Measurements from ENCODE around the gene RAB31.
A peak's percentile ranks its signal among the peaks of the same experiment; 100 is the strongest.
"Not testable (repeated sequence)": the region's sequence is repeated elsewhere in the genome, so short reads cannot be mapped to it uniquely, and the experiment has no call there.

Gene RAB31

DNA sequence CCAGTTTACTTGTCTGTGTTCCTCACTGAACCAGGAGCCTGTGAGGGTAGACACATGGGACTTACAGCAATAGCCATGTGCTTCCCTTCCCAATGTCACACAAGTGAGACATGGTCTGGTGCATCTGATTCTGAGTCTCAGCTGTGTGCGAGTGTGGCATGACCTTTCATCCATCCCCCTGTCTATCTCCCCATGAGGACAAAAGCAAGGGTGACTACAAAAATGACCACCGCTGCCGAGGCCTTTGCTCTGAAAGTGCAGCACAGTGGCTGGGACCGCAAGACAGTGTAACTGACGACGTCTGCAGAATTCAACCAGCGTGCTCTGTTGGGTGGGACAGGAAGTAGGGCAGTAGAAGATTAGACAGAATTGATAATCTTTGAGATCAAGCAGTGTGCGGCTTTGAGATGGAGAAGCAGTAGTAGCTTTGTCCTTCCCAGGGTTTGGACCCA is 50.5 kb downstream of the RAB31 start:
- no peak for DNase-seq (ENCODE audit: low read depth)

DNA sequence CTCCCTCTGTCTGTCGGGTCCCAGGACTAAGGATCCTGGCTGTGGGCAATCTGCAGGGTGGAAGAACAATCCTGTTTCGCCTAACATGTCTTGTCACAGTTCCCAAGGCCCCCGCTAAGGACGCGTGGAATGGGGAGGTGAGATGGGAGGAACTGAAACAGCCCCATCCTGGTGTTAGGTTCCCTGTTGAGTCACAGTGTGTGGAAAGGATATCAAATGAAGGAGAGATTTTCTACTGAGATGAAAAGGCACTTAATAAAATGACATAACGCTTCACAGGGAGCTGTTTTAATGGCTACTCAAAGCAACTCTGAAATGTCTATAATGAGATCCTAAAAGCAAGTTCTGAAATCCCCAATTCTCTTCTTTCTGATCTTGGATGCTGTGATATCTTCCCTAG is 52.5 kb downstream of the RAB31 start:
- no peak for DNase-seq (ENCODE audit: low read depth)

DNA sequence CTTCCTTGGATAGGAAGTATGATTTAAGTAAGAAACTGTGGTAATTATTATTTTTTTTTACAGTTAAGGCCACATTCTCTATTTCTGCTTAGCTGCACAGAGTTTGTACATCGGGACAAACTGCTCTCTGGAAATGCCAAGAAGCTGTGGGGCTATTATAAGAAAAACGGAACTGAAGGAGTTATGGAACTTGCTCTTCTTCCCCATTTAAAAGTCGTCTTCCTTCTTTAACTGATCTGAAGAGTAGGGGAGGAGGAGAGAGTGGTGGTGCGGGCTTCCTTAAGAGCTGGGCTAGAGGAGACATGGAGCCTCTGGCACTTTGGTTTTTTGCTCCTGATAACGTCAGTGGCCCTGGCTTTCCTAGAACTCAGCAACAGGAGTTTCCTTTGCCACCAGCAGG is 54.4 kb downstream of the RAB31 start:
- DNase-seq (ENCODE audit: low read depth) = no peak

DNA sequence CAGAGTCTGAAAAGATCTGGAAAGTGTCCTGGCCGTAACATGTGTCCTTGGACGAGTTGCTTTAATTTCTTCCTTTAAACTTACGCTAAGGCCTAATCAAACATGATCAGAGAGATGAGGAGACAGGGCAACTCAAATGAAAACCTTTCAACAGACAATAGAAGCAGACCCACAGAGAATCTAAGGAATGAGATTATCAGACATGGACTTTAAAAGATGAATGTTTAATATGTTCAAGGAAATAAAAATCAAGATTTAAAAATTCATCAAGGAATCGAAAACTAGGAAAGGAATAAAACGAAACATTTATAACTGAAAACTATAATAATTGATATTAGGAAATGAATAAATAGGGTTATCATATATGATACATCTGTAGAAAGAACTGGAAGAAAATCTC is 55.1 kb downstream of the RAB31 start:
- no peak for DNase-seq (ENCODE audit: low read depth)

DNA sequence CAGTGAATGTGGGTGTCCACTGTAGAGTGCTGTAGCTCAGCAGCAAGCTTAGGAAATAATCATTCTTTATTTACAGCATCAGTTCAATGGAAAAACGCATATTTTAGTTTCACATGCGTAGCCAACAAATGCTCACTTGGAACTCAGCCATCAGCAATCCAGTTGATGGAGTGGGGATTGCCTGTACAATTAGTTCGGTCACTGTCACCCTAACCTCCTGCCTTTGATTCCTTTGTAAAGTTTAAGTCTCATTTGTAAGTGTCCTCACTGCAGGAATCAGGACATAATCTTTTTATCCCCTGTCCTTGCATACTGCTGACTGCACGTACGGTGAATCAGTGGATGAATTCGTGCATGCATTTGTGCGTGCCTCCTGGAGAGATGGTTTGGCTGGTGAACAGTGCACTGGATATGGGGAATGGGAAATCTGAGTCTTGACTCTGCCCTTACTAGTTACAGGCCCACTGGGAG is 55.9 kb downstream of the RAB31 start:
- DNase-seq (ENCODE audit: low read depth) = no peak

DNA sequence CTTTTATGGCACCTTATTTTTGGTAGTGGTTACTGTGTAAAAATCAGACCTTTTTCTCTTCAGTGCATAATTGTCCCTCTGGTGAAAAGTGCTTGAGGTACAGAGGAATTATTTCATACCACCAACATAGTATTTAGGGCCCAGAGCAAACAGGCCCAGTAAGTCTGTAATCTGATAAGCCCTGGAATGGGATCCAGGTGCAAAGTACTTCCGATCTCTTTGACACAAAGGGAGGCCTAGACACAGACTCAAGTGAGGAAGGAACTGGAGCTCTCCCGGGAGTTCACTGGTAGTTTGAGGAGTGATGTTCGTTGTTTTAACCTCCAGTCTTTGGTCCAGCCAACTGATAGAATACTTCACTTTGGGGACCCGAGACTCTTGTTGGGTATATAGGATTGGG is 57.4 kb downstream of the RAB31 start:
- DNase-seq (ENCODE audit: low read depth) = no peak

DNA sequence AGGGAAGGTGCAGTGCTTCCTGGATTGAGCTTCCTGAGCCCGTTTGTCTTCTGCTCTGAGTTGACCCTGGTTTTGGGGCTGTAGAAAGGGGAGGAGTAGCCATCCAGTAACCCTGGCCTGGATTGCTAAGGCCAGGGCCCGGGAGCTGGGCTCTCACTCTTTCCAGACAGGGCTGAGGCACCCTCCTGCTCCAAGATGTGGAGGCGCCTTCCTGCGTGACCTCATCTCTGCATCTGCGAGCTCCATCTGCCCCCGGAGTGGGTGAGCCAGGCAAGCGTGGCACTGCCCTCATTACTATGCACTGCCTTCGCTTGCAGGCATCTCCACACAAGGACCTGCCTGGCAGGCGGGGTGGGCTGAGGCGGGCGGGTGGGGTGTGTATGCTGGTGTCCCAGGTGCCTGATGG is 58.0 kb downstream of the RAB31 start:
- no peak for DNase-seq (ENCODE audit: low read depth)

DNA sequence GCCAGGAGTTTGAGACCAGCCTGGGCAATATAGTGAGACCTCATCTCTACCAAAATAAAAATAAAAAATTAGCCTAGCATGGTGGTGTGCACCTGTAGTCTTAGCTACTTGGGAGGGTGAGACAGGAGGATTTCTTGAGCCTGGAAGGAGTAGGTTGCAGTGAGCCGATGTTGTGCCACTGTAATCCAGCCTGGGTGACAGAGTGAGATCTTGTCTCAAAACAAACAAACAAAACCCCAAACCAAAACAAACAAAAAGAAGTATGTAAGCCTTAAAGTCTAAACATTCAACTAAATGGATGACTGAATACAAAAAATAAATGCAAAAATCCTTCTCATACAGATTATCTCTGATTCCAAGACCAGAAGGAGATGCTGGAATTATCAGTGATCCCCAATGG is 58.6 kb downstream of the RAB31 start:
- DNase-seq (ENCODE audit: low read depth) = no peak

DNA sequence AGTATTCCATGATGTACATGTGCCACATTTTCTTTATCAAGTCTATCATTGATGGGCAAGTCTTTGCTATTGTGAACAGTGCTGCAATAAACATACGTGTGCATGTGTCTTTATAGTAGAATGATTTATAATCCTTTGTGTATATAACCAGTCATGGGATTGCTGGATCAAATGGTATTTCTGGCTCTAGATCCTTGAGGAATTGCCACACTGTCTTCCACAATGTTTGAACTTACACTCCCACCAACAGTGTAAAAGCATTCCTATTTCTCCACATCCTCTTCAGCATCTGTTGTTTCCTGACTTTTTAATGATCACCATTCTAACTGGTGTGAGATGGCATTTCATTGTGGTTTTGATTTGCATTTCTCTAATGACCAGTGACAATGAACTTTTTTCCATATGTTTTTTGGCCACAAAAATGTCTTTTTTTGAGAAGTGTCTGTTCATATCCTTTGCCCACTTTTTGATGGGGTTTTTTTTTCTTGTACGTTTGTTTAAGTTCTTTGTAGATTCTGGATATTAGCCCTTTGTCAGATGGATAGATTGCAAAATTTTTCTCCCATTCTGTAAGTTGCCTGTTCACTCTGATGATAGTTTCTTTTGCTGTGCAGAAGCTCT is 60.1 kb downstream of the RAB31 start:
- not testable (repeated sequence) for DNase-seq (ENCODE audit: low read depth)

DNA sequence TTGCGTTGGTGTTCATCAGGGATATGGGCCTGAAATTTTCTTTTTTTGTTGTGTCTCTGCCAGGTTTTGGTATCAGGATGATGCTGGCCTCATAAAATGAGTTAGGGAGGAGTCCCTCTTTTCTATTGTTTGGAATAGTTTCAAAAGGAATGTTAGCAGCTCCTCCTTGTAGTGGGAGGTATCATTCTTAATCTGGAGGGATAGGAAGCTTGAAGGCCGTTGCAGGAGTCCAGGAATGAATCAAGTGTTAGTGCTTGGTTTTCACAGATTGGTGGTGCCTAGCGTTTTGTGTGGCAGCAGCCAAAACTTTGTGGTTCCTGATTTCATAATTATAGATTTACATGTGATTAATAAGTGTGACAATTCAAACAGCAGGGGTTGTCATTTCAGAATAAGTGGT is 62.0 kb downstream of the RAB31 start:
- DNase-seq (ENCODE audit: low read depth) = not testable (repeated sequence)

DNA sequence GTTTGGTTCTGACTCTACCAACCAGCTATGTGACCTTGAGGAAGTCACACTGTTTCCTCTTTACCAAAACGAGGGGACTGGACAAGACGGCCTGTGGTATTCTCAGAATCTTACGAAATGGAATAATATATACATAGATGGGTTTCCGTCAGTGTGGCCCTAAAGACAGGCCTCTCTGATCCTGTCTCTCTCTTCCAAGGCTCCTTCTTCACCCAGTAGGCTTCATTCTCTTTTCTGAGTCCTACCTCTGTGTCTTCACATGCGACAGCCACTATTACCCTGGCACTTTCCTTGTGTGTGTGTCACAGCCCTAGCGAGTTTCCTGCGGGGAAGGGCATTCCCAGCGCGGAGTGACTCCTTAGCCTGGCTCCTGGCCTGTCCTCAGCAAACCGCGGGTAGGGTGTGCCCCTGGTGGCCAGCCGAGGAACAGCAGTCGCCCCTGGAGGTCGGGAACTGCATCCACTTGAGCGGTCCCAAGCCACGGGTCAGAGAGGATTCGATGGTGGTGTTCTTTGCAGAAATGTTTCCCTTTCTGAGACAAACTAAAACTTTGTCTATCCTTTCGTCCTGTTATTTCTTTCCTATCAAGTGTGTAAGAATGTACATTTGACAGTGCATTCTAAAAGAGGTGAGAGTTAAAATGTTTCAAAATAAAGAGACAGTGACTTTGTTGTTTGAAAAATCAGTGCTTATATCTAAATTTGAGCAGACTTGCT is 63.3 kb downstream of the RAB31 start:
- no peak for DNase-seq (ENCODE audit: low read depth)

DNA sequence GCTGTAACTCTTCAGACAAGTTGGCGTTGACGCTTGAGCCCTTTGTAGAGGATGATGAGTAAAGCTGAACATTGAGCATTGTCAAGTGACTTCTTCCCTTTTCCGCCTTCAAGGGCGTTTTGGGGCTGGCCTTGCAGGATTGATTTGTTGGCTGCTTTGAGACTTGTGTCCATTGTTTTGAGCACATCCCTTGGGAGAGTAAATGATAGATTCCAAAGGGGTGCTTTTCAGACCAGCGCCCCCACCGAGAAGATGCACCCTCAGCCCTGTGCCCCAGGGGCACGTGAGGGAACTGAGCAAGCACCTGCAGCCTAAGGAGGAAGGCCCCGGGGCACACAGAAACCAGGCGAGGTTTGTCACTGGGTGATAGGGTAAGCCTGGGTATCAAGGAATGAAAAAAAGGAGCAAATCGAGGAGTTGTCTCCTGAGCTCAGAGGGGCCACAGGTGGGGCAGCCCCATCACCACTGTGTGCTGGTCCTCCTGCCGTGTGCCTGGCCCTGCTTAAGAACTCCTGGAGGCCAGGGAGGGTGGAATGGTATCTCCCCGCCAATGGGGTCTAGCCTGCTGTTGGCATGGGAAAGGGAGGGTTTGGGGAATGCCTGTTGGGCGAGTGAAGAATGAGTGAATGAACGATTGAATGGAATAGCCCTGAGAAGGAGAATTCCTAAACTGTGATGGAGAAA is 64.0 kb downstream of the RAB31 start:
- no peak for DNase-seq (ENCODE audit: low read depth)

DNA sequence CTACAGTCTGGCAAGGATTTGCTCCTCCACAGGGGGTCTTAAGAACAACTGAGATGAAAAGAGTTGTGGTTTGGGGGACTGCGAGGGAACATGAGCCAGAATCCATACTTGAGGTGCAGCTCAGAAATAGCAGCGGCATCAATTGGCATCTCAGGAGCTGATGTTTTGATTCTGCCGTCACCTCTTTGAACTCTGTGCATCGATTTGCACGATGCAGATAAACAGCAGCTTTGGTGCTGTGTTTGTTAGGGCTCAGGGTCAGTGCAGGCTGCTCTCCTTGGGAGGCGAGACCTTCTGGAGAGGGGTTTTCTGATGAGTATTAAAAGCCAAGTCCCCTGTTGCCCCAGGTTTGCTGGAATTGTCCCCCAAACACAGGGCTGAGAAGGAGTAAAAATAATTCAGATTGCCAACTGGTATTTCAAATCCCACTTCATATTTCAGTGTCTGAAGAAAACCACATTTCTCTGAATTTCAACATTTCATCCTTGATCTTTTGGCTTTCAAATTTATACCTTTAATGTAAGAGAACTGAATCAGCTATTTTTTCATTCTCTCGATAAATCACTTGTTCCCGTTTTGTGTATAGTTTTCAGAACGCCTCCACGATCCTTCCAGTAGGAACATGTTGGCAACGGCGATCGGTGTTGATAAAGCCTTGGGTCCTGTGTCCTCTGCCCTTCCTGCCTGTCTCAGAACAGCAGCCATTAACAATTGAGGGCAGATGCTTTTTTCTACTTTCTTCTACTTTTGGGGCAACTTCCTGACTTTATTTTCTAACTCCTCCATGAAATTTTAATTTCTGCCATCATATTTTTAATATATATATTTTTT is 65.0 kb downstream of the RAB31 start:
- no peak for DNase-seq (ENCODE audit: low read depth)

DNA sequence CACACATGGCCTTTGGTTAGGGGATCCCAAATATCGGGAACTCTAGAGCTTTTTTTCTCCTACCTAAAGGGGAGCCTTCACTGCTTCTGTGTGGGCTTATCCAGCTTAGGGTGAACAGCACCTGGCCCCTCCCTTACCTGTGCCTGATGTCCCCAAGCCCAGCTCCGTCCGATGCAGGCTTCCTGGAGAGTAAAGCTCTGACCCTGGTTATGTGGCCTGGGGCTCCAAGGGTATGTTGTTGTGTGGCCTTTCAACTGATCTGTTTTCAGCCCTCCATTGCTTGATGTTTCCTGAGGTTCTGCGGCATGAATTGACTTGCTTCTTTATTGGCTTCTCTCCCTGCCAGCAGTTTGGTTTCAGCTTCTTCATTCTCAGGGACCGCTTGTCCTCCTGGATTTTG is 66.0 kb downstream of the RAB31 start:
- no peak for DNase-seq (ENCODE audit: low read depth)

DNA sequence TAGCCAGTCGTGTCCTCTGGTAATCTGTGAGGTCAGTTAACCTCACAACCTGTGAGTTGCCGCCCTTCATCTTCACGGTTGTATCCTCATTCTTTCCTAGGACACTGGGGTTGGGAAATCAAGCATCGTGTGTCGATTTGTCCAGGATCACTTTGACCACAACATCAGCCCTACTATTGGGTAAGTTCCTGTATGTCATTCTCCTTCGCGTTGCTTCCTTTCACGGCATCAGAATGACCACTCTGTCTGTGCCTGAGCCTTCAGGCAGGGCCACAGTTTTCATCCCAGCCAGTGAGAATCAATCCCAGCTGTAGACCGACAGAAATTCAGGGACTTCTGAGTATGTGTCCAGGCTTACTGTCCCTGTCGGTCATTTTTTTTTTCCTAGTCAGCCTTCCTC is 67.1 kb downstream of the RAB31 start:
- DNase-seq (ENCODE audit: low read depth) = peak; percentile 48

DNA sequence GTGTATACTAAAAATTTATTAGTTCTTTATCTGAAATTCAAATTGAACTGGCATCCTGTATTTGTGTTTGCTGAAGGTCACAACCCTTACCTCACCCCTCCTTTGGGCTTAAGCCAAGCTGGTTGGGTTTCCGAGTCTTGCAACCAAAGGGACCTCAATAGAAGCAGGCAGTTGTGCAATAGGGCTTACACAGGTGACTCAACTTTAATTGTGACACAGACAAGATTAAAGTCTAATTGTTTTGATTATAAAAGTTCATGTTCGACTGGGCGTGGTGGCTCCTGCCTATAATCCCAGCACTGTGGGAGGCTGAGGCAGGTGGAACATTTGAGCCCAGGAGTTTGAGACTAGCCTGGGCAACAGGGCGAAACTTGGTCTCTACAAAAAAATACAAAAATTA is 71.5 kb downstream of the RAB31 start:
- DNase-seq (ENCODE audit: low read depth) = no peak

DNA sequence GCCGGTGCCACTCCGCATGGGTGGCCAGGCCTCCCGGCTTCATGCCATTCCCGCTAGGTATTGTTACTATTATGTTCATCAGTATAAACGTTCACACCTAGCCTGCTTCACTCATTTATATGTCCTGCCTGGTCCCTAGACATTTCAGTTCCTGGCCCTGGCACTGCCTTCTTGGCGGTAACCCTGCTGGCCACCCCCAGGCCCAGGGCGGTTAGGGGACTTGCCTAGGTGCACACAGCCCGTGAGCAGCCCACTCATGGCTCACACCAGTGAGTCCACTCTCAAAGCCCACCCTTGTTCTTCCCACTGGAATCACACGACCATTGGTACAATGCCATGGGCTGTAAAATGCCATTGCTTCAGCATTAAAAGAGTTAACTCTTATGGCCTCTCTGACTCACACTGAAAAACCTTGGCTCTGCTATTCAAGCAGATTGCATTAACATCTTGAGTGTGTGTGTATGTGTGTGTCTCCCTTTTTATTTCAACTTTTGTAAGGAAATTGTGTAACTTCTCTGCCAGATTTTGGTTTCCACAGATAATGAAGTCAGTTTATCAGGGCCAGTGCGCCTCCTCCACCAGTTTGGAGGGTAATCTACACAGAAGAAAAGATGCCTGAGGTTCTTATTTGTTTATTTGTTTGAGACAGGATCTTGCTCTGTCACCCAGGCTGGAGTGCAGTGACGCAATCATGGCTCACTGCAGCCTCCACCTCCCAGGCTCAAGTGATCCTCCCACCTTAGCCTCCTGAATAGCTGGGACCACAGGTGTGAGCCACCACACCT is 74.2 kb downstream of the RAB31 start:
- DNase-seq (ENCODE audit: low read depth) = peak; percentile 96

DNA sequence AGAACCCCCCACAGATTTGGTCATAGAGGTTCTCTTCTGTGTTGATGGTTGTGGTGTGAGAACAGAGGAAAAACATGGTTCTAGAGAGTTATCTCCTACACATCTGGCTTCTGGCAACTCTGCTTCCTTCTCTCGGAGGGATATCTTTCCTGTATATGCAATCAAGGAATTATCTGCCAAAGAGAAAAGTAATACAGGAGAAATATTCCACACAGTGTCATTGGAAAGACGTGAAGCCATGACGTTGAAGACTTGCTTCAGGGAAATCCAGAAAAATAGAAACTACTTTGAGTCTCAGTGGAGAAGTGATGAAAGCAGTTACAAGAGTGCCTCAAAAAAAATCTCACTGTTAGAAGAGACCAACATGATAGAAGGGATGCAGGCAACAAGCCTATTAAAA is 78.5 kb downstream of the RAB31 start:
- DNase-seq (ENCODE audit: low read depth) = no peak

DNA sequence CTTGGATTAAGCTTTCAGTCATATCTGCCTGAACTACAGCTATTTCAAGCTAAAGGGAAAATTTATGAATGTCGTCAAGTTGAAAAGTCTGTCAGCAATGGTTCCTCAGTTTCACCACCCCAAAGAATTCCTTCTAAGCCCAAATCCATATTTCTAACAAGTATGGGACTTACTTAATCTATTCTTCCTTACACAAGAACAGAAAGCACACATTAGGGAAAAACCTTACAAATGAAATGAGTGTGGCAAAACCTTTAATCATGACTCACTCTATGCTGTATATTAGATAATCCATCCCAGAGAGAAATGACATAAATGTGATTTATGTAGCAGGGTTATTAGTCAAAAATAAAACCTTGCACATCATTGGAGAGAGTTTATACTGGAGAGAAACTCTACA is 78.9 kb downstream of the RAB31 start:
- no peak for DNase-seq (ENCODE audit: low read depth)

DNA sequence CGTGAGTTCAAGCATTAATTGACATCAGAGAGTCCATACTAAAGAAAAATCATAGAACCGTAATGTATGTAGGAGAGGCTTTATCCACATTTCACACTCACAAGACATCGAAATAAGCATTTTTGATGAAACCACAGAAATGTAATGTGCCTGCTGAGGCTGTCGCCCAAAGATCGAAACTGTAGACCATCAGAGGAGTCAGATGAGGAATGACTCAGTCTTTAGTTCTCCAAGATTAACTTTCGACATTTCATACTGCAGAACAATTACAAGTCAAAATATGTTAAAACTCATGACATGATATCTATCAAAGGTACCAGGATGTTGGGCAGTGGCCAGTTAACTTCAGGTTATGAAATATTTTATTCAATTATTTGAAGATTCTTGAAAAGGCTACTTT is 79.6 kb downstream of the RAB31 start:
- no peak for DNase-seq (ENCODE audit: low read depth)

DNA sequence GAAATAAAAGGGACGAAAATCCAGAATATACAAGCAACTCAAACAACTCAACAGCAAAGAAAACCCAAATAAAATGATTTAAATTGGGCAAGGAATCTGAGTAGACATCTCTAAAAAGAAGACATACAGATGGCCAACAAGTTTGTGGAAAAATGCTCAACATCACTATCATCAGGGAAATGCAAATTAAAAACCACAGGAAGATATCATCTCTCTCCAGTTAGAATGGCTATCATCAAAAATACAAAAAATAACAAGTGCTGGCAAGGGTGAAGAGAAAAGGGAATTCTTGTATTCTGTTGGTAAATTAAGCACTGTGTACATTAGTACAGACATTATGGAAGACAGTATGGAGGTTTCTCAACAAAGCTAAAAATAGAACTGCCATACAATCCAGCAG is 80.0 kb downstream of the RAB31 start:
- no peak for DNase-seq (ENCODE audit: low read depth)

DNA sequence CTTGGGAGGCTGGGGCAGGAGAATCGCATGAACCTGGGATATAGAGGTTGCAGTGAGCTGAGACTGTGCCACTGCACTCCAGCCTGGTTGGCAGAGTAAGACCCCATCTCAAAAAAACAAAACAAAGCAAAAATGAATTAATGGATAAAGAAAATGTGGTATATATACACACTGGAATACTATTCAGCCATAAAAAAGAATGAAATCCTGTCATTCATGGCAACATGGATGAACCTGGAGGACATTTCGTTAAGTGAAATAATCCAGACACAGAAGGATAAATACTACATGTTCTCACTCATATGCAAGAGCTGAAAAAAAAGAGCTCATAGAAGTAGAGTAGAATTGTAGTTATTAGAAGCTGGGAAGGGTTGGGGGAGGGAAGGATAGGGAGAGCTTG is 80.8 kb downstream of the RAB31 start:
- no peak for DNase-seq (ENCODE audit: low read depth)

All from GM04503 (cell line).